ENCODE results near the gene SLC17A5.

DNA sequence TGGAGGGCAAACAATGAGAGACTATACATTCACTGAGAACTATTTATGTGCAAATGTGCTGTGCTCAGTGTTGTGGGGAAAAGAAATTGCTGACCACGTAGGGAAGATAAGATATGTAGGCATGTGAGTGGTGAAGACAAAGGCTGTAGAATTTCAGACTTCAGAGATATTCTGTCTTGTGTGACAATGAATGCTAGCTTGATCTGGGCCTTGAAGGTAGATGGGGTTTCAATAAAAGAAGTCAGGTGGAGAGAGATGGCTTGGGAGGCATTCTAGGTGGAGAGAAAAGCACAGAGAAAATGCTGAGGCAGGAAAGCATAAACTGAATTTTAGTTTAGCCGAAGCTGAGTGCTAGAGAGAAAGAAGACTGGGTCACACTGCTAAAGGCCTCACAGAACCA lies 76.1 kb downstream of the SLC17A5 start:
- TF ChIP-seq, protein P1, sequence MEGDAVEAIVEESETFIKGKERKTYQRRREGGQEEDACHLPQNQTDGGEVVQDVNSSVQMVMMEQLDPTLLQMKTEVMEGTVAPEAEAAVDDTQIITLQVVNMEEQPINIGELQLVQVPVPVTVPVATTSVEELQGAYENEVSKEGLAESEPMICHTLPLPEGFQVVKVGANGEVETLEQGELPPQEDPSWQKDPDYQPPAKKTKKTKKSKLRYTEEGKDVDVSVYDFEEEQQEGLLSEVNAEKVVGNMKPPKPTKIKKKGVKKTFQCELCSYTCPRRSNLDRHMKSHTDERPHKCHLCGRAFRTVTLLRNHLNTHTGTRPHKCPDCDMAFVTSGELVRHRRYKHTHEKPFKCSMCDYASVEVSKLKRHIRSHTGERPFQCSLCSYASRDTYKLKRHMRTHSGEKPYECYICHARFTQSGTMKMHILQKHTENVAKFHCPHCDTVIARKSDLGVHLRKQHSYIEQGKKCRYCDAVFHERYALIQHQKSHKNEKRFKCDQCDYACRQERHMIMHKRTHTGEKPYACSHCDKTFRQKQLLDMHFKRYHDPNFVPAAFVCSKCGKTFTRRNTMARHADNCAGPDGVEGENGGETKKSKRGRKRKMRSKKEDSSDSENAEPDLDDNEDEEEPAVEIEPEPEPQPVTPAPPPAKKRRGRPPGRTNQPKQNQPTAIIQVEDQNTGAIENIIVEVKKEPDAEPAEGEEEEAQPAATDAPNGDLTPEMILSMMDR (IDR thresholded peaks at IDR 0.05; ENCODE audit: low read depth, low read length): no peak
- TF ChIP-seq EZH2phosphoT487 (IDR thresholded peaks at IDR 0.05; ENCODE audit: low read depth): no peak
